ENCODE data around the gene NDUFS8. TPM values are rescaled to one million over a fixed set of nuclear protein-coding genes. Genes with fewer than 3 reads are reported as not detected.

The NDUFS8 gene
- total RNA-seq, 4 donors from 2014 or later: 155 to 226 (median 188) TPM

GRCh38 chr11:67997475-67997921, 33.0 kb upstream of the NDUFS8 start:
- Histone ChIP-seq H3K36me3 (no peaks in the 10 kb centered on the region), H3K4me3 (no peak overlapping the region), H3K27ac (peak overlapping the region; percentile 36 to 71 (median 62)), H3K27me3 (no peaks in the 10 kb centered on the region), H3K9me3 (no peaks in the 10 kb centered on the region), H3K4me1 (peaks cover 0 to 21% (median 4%) of the 10 kb centered on the region in 4 donors)
- in situ Hi-C loops (cut with MboI; ENCODE audit: low pct_ligation_motif_present in 1 of 4, low pct_unique_long_range_greater_than_20kb in 1 of 4, low sequenced_read_pairs in 3 of 4) (no loop called here), intact Hi-C loops (cut with DNase I; ENCODE audit: low total_unique reads) (no loop called here)
- WGBS, 2 donors (ENCODE audit: low coverage in 1 of 2): 78 to 92% methylated on average over 7 to 29 of the region's 29 CpGs
- no peak for TF ChIP-seq POLR2A (IDR thresholded peaks at IDR 0.05)
- no peak for DNase-seq

- peak; percentile 56 for DNase-seq
- H3K27me3 ChIP-seq: no peaks in the 10 kb centered on the region
- intact Hi-C loops (cut with DNase I; ENCODE audit: low total_unique reads): no loop called here
- TF ChIP-seq POLR2AphosphoS5 (IDR thresholded peaks at IDR 0.05): no peak
- TF ChIP-seq CTCF (IDR thresholded peaks at IDR 0.05): no peak
- no peak for TF ChIP-seq POLR2A (IDR thresholded peaks at IDR 0.05)
- TF ChIP-seq EP300 (IDR thresholded peaks at IDR 0.05; ENCODE audit: low read depth): no peak
- H3K36me3 ChIP-seq: no peaks in the 10 kb centered on the region
- 92 to 100% methylated on average over 2 to 9 of the region's 9 CpGs for WGBS, 2 donors (ENCODE audit: low coverage in 1 of 2)
- no peaks in the 10 kb centered on the region for H3K9me3 ChIP-seq
- in situ Hi-C loops (cut with MboI; ENCODE audit: low pct_ligation_motif_present in 1 of 4, low pct_unique_long_range_greater_than_20kb in 1 of 4, low sequenced_read_pairs in 3 of 4): no loop called here
- H3K27ac ChIP-seq: peak overlapping the region in 3 of 4 donors; percentile 10 to 56 (median 36)
- H3K4me1 ChIP-seq: peaks cover 0 to 28% (median 7%) of the 10 kb centered on the region in 4 donors
- no peak overlapping the region for H3K4me3 ChIP-seq
Observed at GRCh38 chr11:67998150-67999045, 32.1 kb upstream of the NDUFS8 start.

- in situ Hi-C loops (cut with MboI; ENCODE audit: low pct_ligation_motif_present in 1 of 4, low pct_unique_long_range_greater_than_20kb in 1 of 4, low sequenced_read_pairs in 3 of 4): no loop called here
- WGBS, 2 donors (ENCODE audit: low coverage in 1 of 2): 95% methylated on average over 13 of the region's 13 CpGs; no CpG with 5 or more reads in 1 of the 2 donors
Observed at GRCh38 chr11:67999201-67999629, 31.3 kb upstream of the NDUFS8 start.

GRCh38 chr11:67999704-68000103, 30.8 kb upstream of the NDUFS8 start:
- in situ Hi-C loops (cut with MboI; ENCODE audit: low pct_ligation_motif_present in 1 of 4, low pct_unique_long_range_greater_than_20kb in 1 of 4, low sequenced_read_pairs in 3 of 4): no loop called here
- H3K27ac ChIP-seq: no peak overlapping the region
- H3K9me3 ChIP-seq: no peaks in the 10 kb centered on the region
- WGBS, 2 donors (ENCODE audit: low coverage in 1 of 2): 93% methylated on average over 5 of the region's 5 CpGs; no CpG with 5 or more reads in 1 of the 2 donors
- H3K27me3 ChIP-seq: no peaks in the 10 kb centered on the region
- intact Hi-C loops (cut with DNase I; ENCODE audit: low total_unique reads): loop anchor here (10.0 kb wide), 1 partner anchor 205 kb away; no protein-coding TSS in a partner anchor
- H3K4me3 ChIP-seq: no peak overlapping the region
- no peak for TF ChIP-seq POLR2A (IDR thresholded peaks at IDR 0.05)
- no peak for TF ChIP-seq CTCF (IDR thresholded peaks at IDR 0.05)
- TF ChIP-seq POLR2AphosphoS5 (IDR thresholded peaks at IDR 0.05): no peak
- no peak for TF ChIP-seq EP300 (IDR thresholded peaks at IDR 0.05; ENCODE audit: low read depth)
- H3K4me1 ChIP-seq: peaks cover 5 to 34% (median 13%) of the 10 kb centered on the region in 4 donors
- no peaks in the 10 kb centered on the region for H3K36me3 ChIP-seq
- DNase-seq: no peak

More at GRCh38 chr11:67999201-67999629, 31.3 kb upstream of the NDUFS8 start:
- no peaks in the 10 kb centered on the region for H3K36me3 ChIP-seq
- no peak for TF ChIP-seq POLR2A (IDR thresholded peaks at IDR 0.05)
- TF ChIP-seq POLR2AphosphoS5 (IDR thresholded peaks at IDR 0.05): no peak
- no peak for TF ChIP-seq CTCF (IDR thresholded peaks at IDR 0.05)
- no peak for TF ChIP-seq EP300 (IDR thresholded peaks at IDR 0.05; ENCODE audit: low read depth)
- intact Hi-C loops (cut with DNase I; ENCODE audit: low total_unique reads): no loop called here
- H3K27me3 ChIP-seq: no peaks in the 10 kb centered on the region
- H3K4me3 ChIP-seq: no peak overlapping the region
- no peak overlapping the region for H3K27ac ChIP-seq
- H3K9me3 ChIP-seq: no peaks in the 10 kb centered on the region
- peaks cover 1 to 30% (median 10%) of the 10 kb centered on the region in 4 donors for H3K4me1 ChIP-seq
- DNase-seq: no peak

Data from transverse colon (tissue), 4 donors.